HG03469 (cell line): ENCODE data around the gene SMTN.
"Not testable (repeated sequence)": the region's sequence is repeated elsewhere in the genome, so short reads cannot be mapped to it uniquely, and the experiment has no call there.

Experiments used
- ATAC-seq: cut with Tn5 transposase; IDR thresholded peaks from one replicate; pipeline ENCODE4 v1.9.1; 2021; ENCODE audit warnings: mild to moderate bottlenecking, moderate library complexity, moderate number of reproducible peaks; ENCODE audit not compliant: unreplicated experiment

SMTN gene

GRCh38 chr22:31069691-31070314 is 11.3 kb upstream of the SMTN start:
- ATAC-seq, result not testable (repeated sequence)

- not testable (repeated sequence) for ATAC-seq
These were observed 8.0 kb upstream of the SMTN start for GRCh38 chr22:31073125-31073524.

GRCh38 chr22:31073545-31074145 is 7.5 kb upstream of the SMTN start:
- ATAC-seq, result not testable (repeated sequence)

- no peak for ATAC-seq
These were observed 5.2 kb upstream of the SMTN start for GRCh38 chr22:31075961-31076360.

GRCh38 chr22:31077681-31078080 is 3.4 kb upstream of the SMTN start:
- no peak for ATAC-seq

- ATAC-seq, result not testable (repeated sequence)
These were observed 2.7 kb upstream of the SMTN start for GRCh38 chr22:31078389-31078788.

GRCh38 chr22:31079095-31079642 is 1.9 kb upstream of the SMTN start:
- no peak for ATAC-seq

- ATAC-seq, result no peak
These were observed 812 bp upstream of the SMTN start for GRCh38 chr22:31080164-31080847.

- no peak for ATAC-seq
These were observed 966 bp downstream of the SMTN start for GRCh38 chr22:31081963-31082605.

GRCh38 chr22:31082606-31083376 is 1.7 kb downstream of the SMTN start:
- no peak for ATAC-seq

GRCh38 chr22:31083377-31083768 is 2.3 kb downstream of the SMTN start:
- ATAC-seq, result no peak

- no peak for ATAC-seq
These were observed 3.0 kb downstream of the SMTN start for GRCh38 chr22:31083923-31084810.

- ATAC-seq, result peak; percentile 30
These were observed 3.8 kb downstream of the SMTN start for GRCh38 chr22:31084811-31085492.

GRCh38 chr22:31085493-31085824 is 4.3 kb downstream of the SMTN start:
- ATAC-seq, result no peak

GRCh38 chr22:31085928-31086327 is 4.8 kb downstream of the SMTN start:
- no peak for ATAC-seq

GRCh38 chr22:31086703-31087330 is 5.7 kb downstream of the SMTN start:
- ATAC-seq, result no peak

- ATAC-seq, result no peak
These were observed 6.7 kb downstream of the SMTN start for GRCh38 chr22:31087744-31088215.

GRCh38 chr22:31088233-31088986 is 7.3 kb downstream of the SMTN start:
- no peak for ATAC-seq
